ENCODE data around the gene NAA15.

- no peak for TF ChIP-seq EP300 (IDR thresholded peaks at IDR 0.05; ENCODE audit: borderline replicate concordance)
- no peak for TF ChIP-seq EGR1 (IDR thresholded peaks at IDR 0.05)
Observed at GRCh38 chr4:139457318-139457717, 156.0 kb downstream of the NAA15 start.
